ENCODE data around the gene TMEM81. TPM values are rescaled to one million over a fixed set of nuclear protein-coding genes. Genes with fewer than 3 reads are reported as not detected.

Gene TMEM81
- 0.80 and 3.0 TPM in 2 replicates for total RNA-seq

- H3K4me3 ChIP-seq (ENCODE audit: low read depth, low read length): no peak within 1 kb of the TSS
- DNase-seq (ENCODE audit: low read depth): no peak
- TF ChIP-seq CTCF (conservative IDR thresholded peaks at IDR 0.05; ENCODE audit: low read depth, low read length): no peak
These were observed at the start of gene TMEM81 for GRCh38 chr1:205084360-205084759. Gene TMEM81 (minus strand): TSS chr1:205084460. CDS start chr1:205084320, 140 bp downstream.

- no peak for TF ChIP-seq CTCF (conservative IDR thresholded peaks at IDR 0.05; ENCODE audit: low read depth, low read length)
- no peak overlapping the region for H3K4me3 ChIP-seq (ENCODE audit: low read depth, low read length)
- no peak for DNase-seq (ENCODE audit: low read depth)
These were observed 49.0 kb upstream of the TMEM81 start for GRCh38 chr1:205133287-205133686.

- no peak overlapping the region for H3K4me3 ChIP-seq (ENCODE audit: low read depth, low read length)
- DNase-seq (ENCODE audit: low read depth): no peak
- no peak for TF ChIP-seq CTCF (conservative IDR thresholded peaks at IDR 0.05; ENCODE audit: low read depth, low read length)
These were observed 45.3 kb upstream of the TMEM81 start for GRCh38 chr1:205129447-205130029.

GRCh38 chr1:205128050-205128449, 43.8 kb upstream of the TMEM81 start:
- TF ChIP-seq CTCF (conservative IDR thresholded peaks at IDR 0.05; ENCODE audit: low read depth, low read length): no peak
- H3K4me3 ChIP-seq (ENCODE audit: low read depth, low read length): no peak overlapping the region
- DNase-seq (ENCODE audit: low read depth): no peak

- DNase-seq (ENCODE audit: low read depth): no peak
- TF ChIP-seq CTCF (conservative IDR thresholded peaks at IDR 0.05; ENCODE audit: low read depth, low read length): no peak
- H3K4me3 ChIP-seq (ENCODE audit: low read depth, low read length): no peak overlapping the region
These were observed 43.4 kb upstream of the TMEM81 start for GRCh38 chr1:205127646-205128045.

GRCh38 chr1:205124726-205125125, 40.5 kb upstream of the TMEM81 start:
- H3K4me3 ChIP-seq (ENCODE audit: low read depth, low read length): no peak overlapping the region
- no peak for DNase-seq (ENCODE audit: low read depth)
- no peak for TF ChIP-seq CTCF (conservative IDR thresholded peaks at IDR 0.05; ENCODE audit: low read depth, low read length)

- TF ChIP-seq CTCF (conservative IDR thresholded peaks at IDR 0.05; ENCODE audit: low read depth, low read length): no peak
- no peak for DNase-seq (ENCODE audit: low read depth)
- H3K4me3 ChIP-seq (ENCODE audit: low read depth, low read length): peak overlapping the region; percentile 93
These were observed 38.2 kb upstream of the TMEM81 start for GRCh38 chr1:205122489-205122882.

All from epithelial cell of proximal tubule (primary cell).